Stomach (tissue), 9 donors: ENCODE results near the gene PARD3. TPM values are rescaled to one million over a fixed set of nuclear protein-coding genes. Genes with fewer than 3 reads are reported as not detected.

Experiments
- DNase-seq, 2 donors: peaks; one replicate each; pipeline versions ENCODE4 v3.0.0 to v3.0.0-alpha.2; 2013 to 2019
- H3K27ac ChIP-seq, 5 donors: fragments of 200-600 bp in 4 of 5; sonication (generic) in 4 of 5; one replicate each; pipeline ENCODE4 v1.5.1; 2013 to 2019; ENCODE audit warnings: mild to moderate bottlenecking in 1 of 5, moderate library complexity in 1 of 5
- H3K27me3 ChIP-seq, 3 donors: fragments of 200-600 bp; sonication (generic); one replicate each; pipeline ENCODE4 v1.5.1; 2017 to 2019; ENCODE audit warnings: mixed run types in 1 of 3
- H3K36me3 ChIP-seq, 4 donors: fragments of 200-600 bp; sonication (generic); 1 replicate in 3 of 4; 2 replicates in 1 of 4; pipeline ENCODE4 v1.5.1; 2016 to 2019
- H3K4me1 ChIP-seq, 4 donors: fragments of 200-600 bp; sonication (generic); one replicate each; pipeline ENCODE4 v1.5.1; 2016 to 2019
- H3K4me3 ChIP-seq, 4 donors: fragments of 200-600 bp; sonication (generic) in 3 of 4; one replicate each; pipeline ENCODE4 v1.5.1; 2016 to 2019; ENCODE audit warnings: mild to moderate bottlenecking in 1 of 4
- H3K9me3 ChIP-seq, 4 donors: fragments of 200-600 bp; sonication (generic); one replicate each; pipeline ENCODE4 v1.5.1; 2016 to 2019
- EP300 ChIP-seq: sonication (generic); formaldehyde crosslinking; IDR thresholded peaks from one replicate; pipeline ENCODE4 v1.6.1; 2017; ENCODE audit warnings: antibody characterized with exemption
- POLR2A ChIP-seq, 4 donors: fragments of 450-650 bp; IDR thresholded peaks; one replicate each; pipeline ENCODE4 v1.6.1; 2016; ENCODE audit warnings: antibody characterized with exemption in 4 of 4, control low read depth in 2 of 4, mild to moderate bottlenecking in 1 of 4, moderate library complexity in 1 of 4
- POLR2AphosphoS5 ChIP-seq, 3 donors: sonication (generic); formaldehyde crosslinking; IDR thresholded peaks; one replicate each; pipeline ENCODE4 v1.6.1; 2016; ENCODE audit warnings: antibody characterized with exemption in 3 of 3
- WGBS, 5 donors: extraction: QIAGEN DNeasy Blood & Tissue Kit in 3 of 5; methylation state at CpG; one replicate each; pipeline versions ENCODE4 v1.1.5 to v1.1.7; 2013 to 2018; 5-methylcytosine and 5-hydroxymethylcytosine counted together
- intact Hi-C: fragments of 100-400 bp; cut with DNase I; formaldehyde crosslinking; loops from one replicate; pipeline ENCODE4 v1.15.1; 2023; ENCODE audit warnings: low total_unique reads
- polyA plus RNA-seq, 3 donors: library from polyadenylated mRNA; stranded (reverse); fragments of 200-250 nt; gene quantifications; one replicate each; pipeline ENCODE4 v1.2.3, GENCODE V29; 2013
- total RNA-seq, 5 donors: library from RNA; depleted of rRNA; stranded (reverse); fragments of >200 nt; gene quantifications; one replicate each; pipeline versions ENCODE4 v1.1.0 to v1.2.3, GENCODE V29; 2014 to 2016
- TF ChIP-seq, protein P1 (sequence below), 7 experiments: fragments of 450-650 bp in 4 of 7; fragments of 200-600 bp in 3 of 7; sonication (generic) in 3 of 7; IDR thresholded peaks; one replicate each; pipeline ENCODE4 v1.5.1; 2016 to 2019; ENCODE audit warnings: antibody characterized with exemption in 7 of 7, control low read depth in 2 of 7, mild to moderate bottlenecking in 1 of 7
- donor health status: healthy with polysubstance abuse.
- donor health status: Bipolar disorder and iron deficiency.
- donor health status: healthy.

The PARD3 gene
- total and polyA plus RNA-seq, 8 donors: 13.7 to 118 (median 31.8) TPM

- Histone ChIP-seq H3K4me1 (peaks cover 0 to 12% (median 0%) of the 10 kb centered on the region in 4 donors), H3K27me3 (no peaks in the 10 kb centered on the region), H3K4me3 (no peak overlapping the region), H3K36me3 (peaks cover 0 to 7% (median 3%) of the 10 kb centered on the region in 4 donors), H3K9me3 (no peaks in the 10 kb centered on the region), H3K27ac (no peak overlapping the region)
- intact Hi-C loops: no loop called here
- DNase-seq: no peak
- WGBS, 5 donors: 72 to 93% (median 74%) methylated on average over 2 of the region's 2 CpGs
- TF ChIP-seq POLR2AphosphoS5 (IDR thresholded peaks at IDR 0.05) (no peak), POLR2A (IDR thresholded peaks at IDR 0.05) (no peak)
These were observed 345.6 kb downstream of the PARD3 start for GRCh38 chr10:34469446-34469845.

DNA sequence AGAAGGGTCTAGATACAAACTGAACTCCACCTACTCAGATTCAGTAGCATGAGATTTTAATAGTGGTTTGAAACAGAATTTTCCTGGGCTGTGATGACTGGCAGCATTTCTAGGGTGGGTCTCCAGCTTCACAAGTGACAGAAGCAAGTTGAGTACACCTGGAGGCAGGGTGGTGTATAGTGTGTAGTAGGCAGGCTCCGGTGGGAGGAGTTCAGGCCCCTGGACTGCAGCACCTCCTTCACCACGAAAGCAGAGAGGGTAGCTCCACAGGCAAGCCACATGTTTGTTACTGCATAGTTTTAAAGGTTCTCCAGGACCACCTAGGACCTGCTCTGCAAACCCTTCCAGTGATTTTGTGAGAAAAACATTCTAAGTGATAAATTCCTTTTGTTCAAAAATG lies 347.2 kb downstream of the PARD3 start:
- DNase-seq: no peak
- TF ChIP-seq POLR2AphosphoS5 (IDR thresholded peaks at IDR 0.05) (no peak), POLR2A (IDR thresholded peaks at IDR 0.05) (no peak), EP300 (no peak)
- TF ChIP-seq, protein P1, sequence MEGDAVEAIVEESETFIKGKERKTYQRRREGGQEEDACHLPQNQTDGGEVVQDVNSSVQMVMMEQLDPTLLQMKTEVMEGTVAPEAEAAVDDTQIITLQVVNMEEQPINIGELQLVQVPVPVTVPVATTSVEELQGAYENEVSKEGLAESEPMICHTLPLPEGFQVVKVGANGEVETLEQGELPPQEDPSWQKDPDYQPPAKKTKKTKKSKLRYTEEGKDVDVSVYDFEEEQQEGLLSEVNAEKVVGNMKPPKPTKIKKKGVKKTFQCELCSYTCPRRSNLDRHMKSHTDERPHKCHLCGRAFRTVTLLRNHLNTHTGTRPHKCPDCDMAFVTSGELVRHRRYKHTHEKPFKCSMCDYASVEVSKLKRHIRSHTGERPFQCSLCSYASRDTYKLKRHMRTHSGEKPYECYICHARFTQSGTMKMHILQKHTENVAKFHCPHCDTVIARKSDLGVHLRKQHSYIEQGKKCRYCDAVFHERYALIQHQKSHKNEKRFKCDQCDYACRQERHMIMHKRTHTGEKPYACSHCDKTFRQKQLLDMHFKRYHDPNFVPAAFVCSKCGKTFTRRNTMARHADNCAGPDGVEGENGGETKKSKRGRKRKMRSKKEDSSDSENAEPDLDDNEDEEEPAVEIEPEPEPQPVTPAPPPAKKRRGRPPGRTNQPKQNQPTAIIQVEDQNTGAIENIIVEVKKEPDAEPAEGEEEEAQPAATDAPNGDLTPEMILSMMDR (IDR thresholded peaks at IDR 0.05): no peak
- WGBS, 5 donors: 81 to 92% (median 87%) methylated on average over 2 of the region's 2 CpGs
- Histone ChIP-seq H3K4me3 (no peak overlapping the region), H3K27ac (no peak overlapping the region), H3K4me1 (peaks cover 0 to 6% (median 0%) of the 10 kb centered on the region in 4 donors), H3K27me3 (no peaks in the 10 kb centered on the region), H3K9me3 (no peaks in the 10 kb centered on the region), H3K36me3 (peaks cover 0 to 7% (median 3%) of the 10 kb centered on the region in 4 donors)
- intact Hi-C loops: no loop called here

- H3K9me3 ChIP-seq: no peaks in the 10 kb centered on the region
- no peak overlapping the region for H3K27ac ChIP-seq
- peaks cover 0 to 7% (median 3%) of the 10 kb centered on the region in 4 donors for H3K36me3 ChIP-seq
- no peak for DNase-seq
- H3K4me1 ChIP-seq: peaks cover 0 to 6% (median 0%) of the 10 kb centered on the region in 4 donors
- TF ChIP-seq POLR2AphosphoS5 (IDR thresholded peaks at IDR 0.05): no peak
- TF ChIP-seq EP300: no peak
- WGBS, 5 donors: 90 to 97% (median 94%) methylated on average over 3 of the region's 3 CpGs
- no peaks in the 10 kb centered on the region for H3K27me3 ChIP-seq
- intact Hi-C loops: no loop called here
- H3K4me3 ChIP-seq: no peak overlapping the region
These were observed 347.7 kb downstream of the PARD3 start for GRCh38 chr10:34467364-34467763.

DNA sequence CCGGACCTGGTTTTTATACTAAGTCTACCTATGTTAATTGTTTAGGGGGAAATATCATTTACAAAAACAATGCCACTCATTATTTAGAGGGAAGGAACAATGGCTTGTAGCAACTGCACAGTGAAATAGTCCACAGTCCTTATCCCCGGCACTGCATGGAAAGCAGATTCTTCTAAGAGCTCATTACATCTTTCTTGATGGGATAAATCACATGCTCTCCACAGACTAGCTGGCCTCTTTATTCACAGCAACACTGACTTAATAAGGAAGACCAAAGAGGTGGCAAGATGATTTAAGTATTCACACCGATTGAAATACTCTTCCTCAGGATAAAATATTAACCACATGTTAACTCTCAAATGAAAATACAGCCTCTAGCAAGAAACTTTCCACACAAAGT lies 349.4 kb downstream of the PARD3 start:
- TF ChIP-seq, protein P1 (IDR thresholded peaks at IDR 0.05): no peak
- no peak for TF ChIP-seq EP300
- TF ChIP-seq POLR2A (IDR thresholded peaks at IDR 0.05): no peak
- no peak for TF ChIP-seq POLR2AphosphoS5 (IDR thresholded peaks at IDR 0.05)
- Histone ChIP-seq H3K9me3 (no peaks in the 10 kb centered on the region), H3K36me3 (peaks cover 0 to 7% (median 3%) of the 10 kb centered on the region in 4 donors), H3K27ac (no peak overlapping the region), H3K4me1 (no peaks in the 10 kb centered on the region), H3K4me3 (no peak overlapping the region), H3K27me3 (no peaks in the 10 kb centered on the region)
- 78 to 89% (median 87%) methylated on average over 3 of the region's 3 CpGs for WGBS, 5 donors
- no peak for DNase-seq
- intact Hi-C loops: no loop called here

- DNase-seq: no peak
- TF ChIP-seq POLR2AphosphoS5 (IDR thresholded peaks at IDR 0.05) (no peak), POLR2A (IDR thresholded peaks at IDR 0.05) (no peak), EP300 (no peak)
- TF ChIP-seq, protein P1 (IDR thresholded peaks at IDR 0.05): no peak
- H3K9me3 ChIP-seq: no peaks in the 10 kb centered on the region
- intact Hi-C loops: no loop called here
- H3K27me3 ChIP-seq: no peaks in the 10 kb centered on the region
- H3K36me3 ChIP-seq: peaks cover 0 to 6% (median under 1%) of the 10 kb centered on the region in 4 donors
- no peak overlapping the region for H3K27ac ChIP-seq
- H3K4me3 ChIP-seq: no peak overlapping the region
- no peaks in the 10 kb centered on the region for H3K4me1 ChIP-seq
These were observed 350.5 kb downstream of the PARD3 start for GRCh38 chr10:34464591-34464990.
